ENCODE measurements around the gene PRR30. TPM values are rescaled to one million over a fixed set of nuclear protein-coding genes. Genes with fewer than 3 reads are reported as not detected.
A peak's percentile ranks its signal among the peaks of the same experiment; 100 is the strongest.

The PRR30 gene
- polyA plus RNA-seq, 1 donor (not counting 4 experiments of a cell fraction or from before 2014, with no cell fraction given), result not detected

GRCh38 chr2:27125104-27125503 is 14.1 kb downstream of the PRR30 start:
- DNase-seq (ENCODE audit: low read depth, low spot score) (no peak), FAIRE-seq (no peak)
- Histone ChIP-seq H3K4me2 (ENCODE audit: control insufficient read depth, extremely low read depth, insufficient read depth, low read depth, low read length) (no peak overlapping the region), H2AFZ (ENCODE audit: control insufficient read depth, low read length) (no peak overlapping the region), H3K9me1 (ENCODE audit: control insufficient read depth, extremely low read depth, insufficient read depth, low read length) (no peaks in the 10 kb centered on the region), H3K27ac (ENCODE audit: control insufficient read depth, insufficient read depth, low read length) (no peak overlapping the region), H3K27me3 (ENCODE audit: control insufficient read depth, extremely low read depth, insufficient read depth, low read length) (peaks cover 35% of the 10 kb centered on the region), H3K4me3 (ENCODE audit: control insufficient read depth in 2 of 3, extremely low read depth in 1 of 3, insufficient read depth in 2 of 3, low read depth in 1 of 3, low read length in 3 of 3) (no peak overlapping the region), H3K9ac (ENCODE audit: control insufficient read depth, extremely low read depth, insufficient read depth, low read length) (no peak overlapping the region), H4K20me1 (ENCODE audit: control insufficient read depth, extremely low read depth, insufficient read depth, low read length) (no peaks in the 10 kb centered on the region), H3K4me1 (ENCODE audit: control insufficient read depth, extremely low read depth, insufficient read depth, low read length) (no peaks in the 10 kb centered on the region), H3K79me2 (ENCODE audit: control insufficient read depth, insufficient read depth, low read length) (no peaks in the 10 kb centered on the region), H3K36me3 (ENCODE audit: control insufficient read depth in 2 of 2, extremely low read depth in 1 of 2, insufficient read depth in 2 of 2, low read length in 2 of 2) (peaks cover 3 to 8% of the 10 kb centered on the region in 2 experiments), H3K9me3 (ENCODE audit: control insufficient read depth, low read depth, low read length) (no peaks in the 10 kb centered on the region)
- dilution Hi-C loops (cut with MboI; ENCODE audit: extremely low pct_ligation_motif_present, low sequenced_read_pairs), result no loop called here
- TF ChIP-seq EZH2 (IDR thresholded peaks at IDR 0.05; ENCODE audit: low read length), result no peak

GRCh38 chr2:27123302-27124150 is 15.7 kb downstream of the PRR30 start, which contains the start of gene ABHD1:
ABHD1 (plus strand) TSS chr2:27123815; CDS start chr2:27123949, 134 bp downstream.
- DNase-seq (ENCODE audit: low read depth, low spot score), result no peak
- H3K4me1 ChIP-seq (ENCODE audit: control insufficient read depth, extremely low read depth, insufficient read depth, low read length), result peaks cover under 1% of the 10 kb centered on the region
- no peaks in the 10 kb centered on the region for H3K36me3 ChIP-seq (ENCODE audit: control insufficient read depth in 2 of 2, extremely low read depth in 1 of 2, insufficient read depth in 2 of 2, low read length in 2 of 2)
- no peak for FAIRE-seq
- H3K9me3 ChIP-seq (ENCODE audit: control insufficient read depth, low read depth, low read length), result no peaks in the 10 kb centered on the region
- no peak within 1 kb of the TSS for H3K27ac ChIP-seq (ENCODE audit: control insufficient read depth, insufficient read depth, low read length)
- peak in 1 of 3 experiments; percentile 10 for TF ChIP-seq CTCF (optimal IDR thresholded peaks at IDR 0.05 in 1 of 3, IDR thresholded peaks at IDR 0.05 in 1 of 3, conservative IDR thresholded peaks at IDR 0.05 in 1 of 3; ENCODE audit: extremely low read depth in 1 of 3, insufficient read depth in 2 of 3, low read length in 3 of 3)
- no peak for TF ChIP-seq EZH2 (IDR thresholded peaks at IDR 0.05; ENCODE audit: low read length)
- dilution Hi-C loops (cut with MboI; ENCODE audit: extremely low pct_ligation_motif_present, low sequenced_read_pairs), result no loop called here
- peaks cover 49% of the 10 kb centered on the region for H3K27me3 ChIP-seq (ENCODE audit: control insufficient read depth, extremely low read depth, insufficient read depth, low read length)
- peak within 1 kb of the TSS; percentile 64 for H2AFZ ChIP-seq (ENCODE audit: control insufficient read depth, low read length)
- no peaks in the 10 kb centered on the region for H3K79me2 ChIP-seq (ENCODE audit: control insufficient read depth, insufficient read depth, low read length)
- no peak within 1 kb of the TSS for H3K9ac ChIP-seq (ENCODE audit: control insufficient read depth, extremely low read depth, insufficient read depth, low read length)
- H3K9me1 ChIP-seq (ENCODE audit: control insufficient read depth, extremely low read depth, insufficient read depth, low read length), result no peaks in the 10 kb centered on the region
- no peaks in the 10 kb centered on the region for H4K20me1 ChIP-seq (ENCODE audit: control insufficient read depth, extremely low read depth, insufficient read depth, low read length)
- H3K4me2 ChIP-seq (ENCODE audit: control insufficient read depth, extremely low read depth, insufficient read depth, low read depth, low read length), result peak within 1 kb of the TSS; percentile 37
- H3K4me3 ChIP-seq (ENCODE audit: control insufficient read depth in 2 of 3, extremely low read depth in 1 of 3, insufficient read depth in 2 of 3, low read depth in 1 of 3, low read length in 3 of 3), result peak within 1 kb of the TSS; percentile 38 to 52 (median 42)
